HEK293T (cell line): ENCODE measurements around the gene AP5S1.

ENCODE experiments used
- ARNT ChIP-seq: fragments of 450-650 bp; IDR thresholded peaks from 2 replicates; pipeline ENCODE4 v1.6.1; 2017; ENCODE audit warnings: mild to moderate bottlenecking
- BHLHE40 ChIP-seq: fragments of 450-650 bp; IDR thresholded peaks from 2 replicates; pipeline ENCODE4 v1.6.1; 2016; ENCODE audit warnings: mild to moderate bottlenecking, moderate library complexity, borderline replicate concordance
- FOXK2 ChIP-seq: fragments of 450-650 bp; IDR thresholded peaks from 2 replicates; pipeline ENCODE4 v1.6.1; 2016; ENCODE audit warnings: mild to moderate bottlenecking
- L3MBTL2 ChIP-seq: fragments of 450-650 bp; conservative IDR thresholded peaks from 2 replicates; pipeline ENCODE4 v1.6.1; 2016; ENCODE audit warnings: mild to moderate bottlenecking
- TARDBP ChIP-seq: fragments of 450-650 bp; IDR thresholded peaks from 2 replicates; pipeline ENCODE4 v1.6.1; 2016
- ZNF384 ChIP-seq: fragments of 450-650 bp; IDR thresholded peaks from 2 replicates; pipeline ENCODE4 v1.6.1; 2016

- TF ChIP-seq TARDBP (no peak), ARNT (no peak), L3MBTL2 (peak; percentile 84), FOXK2 (no peak), BHLHE40 (no peak), ZNF384 (no peak)
These were observed 34.2 kb upstream of the AP5S1 start for GRCh38 chr20:3786126-3786484.
